Measurements from ENCODE around the gene PDZD2.

PDZD2 gene

DNA sequence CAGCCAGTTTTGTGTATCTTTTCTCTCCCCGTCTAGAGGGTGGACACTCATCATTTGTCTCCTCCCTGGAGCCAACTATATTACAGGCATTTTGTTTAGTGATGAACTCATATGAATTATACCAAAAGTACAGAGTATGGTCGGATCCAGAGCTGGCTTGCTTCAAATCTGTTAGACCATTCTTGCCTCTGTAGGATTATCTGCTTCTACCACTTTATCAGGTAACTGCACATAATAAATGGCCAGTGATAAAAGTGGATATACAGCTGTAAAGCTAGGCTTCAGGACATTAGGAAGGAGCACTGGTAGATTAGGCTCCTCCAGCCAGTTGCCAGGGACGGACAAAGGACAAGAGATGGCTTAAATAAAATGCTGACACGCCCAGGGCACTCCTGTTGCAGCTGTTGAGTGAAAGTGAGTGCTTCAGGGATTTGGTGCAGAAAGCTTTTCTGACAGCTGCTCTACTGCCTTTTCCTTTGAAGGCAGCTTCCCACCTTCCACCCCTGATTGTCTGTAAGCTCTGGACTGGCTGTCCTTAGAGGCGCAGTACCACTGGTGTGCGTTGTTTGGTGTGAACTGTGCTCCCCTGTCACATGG is 259.2 kb downstream of the PDZD2 start:
- no peak overlapping the region for H3K4me3 ChIP-seq (ENCODE audit: low read depth, low read length)
- no peak for DNase-seq (ENCODE audit: low read depth)
- TF ChIP-seq, protein P1, sequence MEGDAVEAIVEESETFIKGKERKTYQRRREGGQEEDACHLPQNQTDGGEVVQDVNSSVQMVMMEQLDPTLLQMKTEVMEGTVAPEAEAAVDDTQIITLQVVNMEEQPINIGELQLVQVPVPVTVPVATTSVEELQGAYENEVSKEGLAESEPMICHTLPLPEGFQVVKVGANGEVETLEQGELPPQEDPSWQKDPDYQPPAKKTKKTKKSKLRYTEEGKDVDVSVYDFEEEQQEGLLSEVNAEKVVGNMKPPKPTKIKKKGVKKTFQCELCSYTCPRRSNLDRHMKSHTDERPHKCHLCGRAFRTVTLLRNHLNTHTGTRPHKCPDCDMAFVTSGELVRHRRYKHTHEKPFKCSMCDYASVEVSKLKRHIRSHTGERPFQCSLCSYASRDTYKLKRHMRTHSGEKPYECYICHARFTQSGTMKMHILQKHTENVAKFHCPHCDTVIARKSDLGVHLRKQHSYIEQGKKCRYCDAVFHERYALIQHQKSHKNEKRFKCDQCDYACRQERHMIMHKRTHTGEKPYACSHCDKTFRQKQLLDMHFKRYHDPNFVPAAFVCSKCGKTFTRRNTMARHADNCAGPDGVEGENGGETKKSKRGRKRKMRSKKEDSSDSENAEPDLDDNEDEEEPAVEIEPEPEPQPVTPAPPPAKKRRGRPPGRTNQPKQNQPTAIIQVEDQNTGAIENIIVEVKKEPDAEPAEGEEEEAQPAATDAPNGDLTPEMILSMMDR (IDR thresholded peaks at IDR 0.05; ENCODE audit: control insufficient read depth, extremely low read depth, insufficient read depth): no peak

DNA sequence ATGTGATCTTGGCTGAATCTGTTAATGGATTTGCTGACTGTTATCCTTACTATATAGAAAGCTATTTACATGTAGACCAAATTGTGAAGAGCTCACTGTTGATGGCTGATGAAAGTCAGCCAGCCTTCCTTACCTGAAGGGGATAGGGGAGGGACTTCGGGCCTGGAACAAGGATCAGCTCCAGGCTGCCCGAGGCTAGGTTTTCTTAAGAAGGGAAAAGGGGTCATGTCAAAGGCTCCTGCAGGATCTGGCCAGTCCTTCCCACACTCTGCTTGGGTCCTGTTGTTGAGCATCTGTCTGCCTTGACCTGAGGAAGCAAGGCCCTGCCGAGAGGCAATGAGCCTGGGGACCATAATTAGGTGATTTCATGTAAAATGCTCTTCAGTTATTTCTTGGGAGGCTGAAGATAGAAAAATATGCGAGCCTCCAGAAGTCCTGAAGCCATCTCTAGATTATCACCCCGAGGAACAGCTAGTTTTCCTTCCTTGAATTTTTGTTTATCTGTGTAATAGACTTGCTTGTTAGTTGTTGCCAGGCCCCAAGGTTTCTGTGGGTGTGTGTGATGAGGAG is 261.4 kb downstream of the PDZD2 start:
- DNase-seq (ENCODE audit: low read depth): no peak
- TF ChIP-seq, protein P1 (IDR thresholded peaks at IDR 0.05; ENCODE audit: control insufficient read depth, extremely low read depth, insufficient read depth): no peak
- H3K4me3 ChIP-seq (ENCODE audit: low read depth, low read length): no peak overlapping the region

DNA sequence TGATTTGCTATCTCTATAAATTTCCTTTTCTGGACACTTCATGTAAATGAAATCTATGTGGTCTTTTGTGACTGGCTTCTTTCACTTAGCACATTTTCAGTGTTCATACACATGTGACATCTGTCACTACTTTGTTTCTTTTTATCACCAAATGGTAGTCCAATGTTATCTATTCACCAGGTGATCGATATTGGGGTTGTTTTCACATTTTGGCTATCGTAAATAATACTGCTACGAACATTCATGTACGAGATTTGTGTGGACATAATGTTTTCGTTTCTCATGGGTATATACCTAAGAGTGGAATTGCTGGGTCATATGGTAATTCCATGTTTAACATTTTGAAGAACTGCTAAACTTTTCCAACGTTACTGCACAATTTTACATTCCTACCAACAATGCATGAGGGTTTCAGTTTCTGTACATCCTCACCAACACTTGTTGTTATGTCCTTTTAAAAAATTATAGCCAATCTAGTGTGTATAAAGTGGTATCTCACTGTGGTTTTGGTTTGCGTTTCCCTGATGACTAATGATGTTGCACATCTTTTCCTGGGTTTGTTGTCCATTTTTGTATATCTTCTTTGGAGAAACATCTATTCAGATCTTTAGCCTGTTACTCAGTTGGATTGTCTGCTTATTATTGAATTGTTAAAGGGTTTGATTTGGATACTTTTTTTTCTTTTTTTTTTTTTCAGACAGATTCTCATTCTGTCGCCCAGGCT is 263.0 kb downstream of the PDZD2 start:
- TF ChIP-seq, protein P1 (IDR thresholded peaks at IDR 0.05; ENCODE audit: control insufficient read depth, extremely low read depth, insufficient read depth): no peak
- no peak overlapping the region for H3K4me3 ChIP-seq (ENCODE audit: low read depth, low read length)
- no peak for DNase-seq (ENCODE audit: low read depth)

DNA sequence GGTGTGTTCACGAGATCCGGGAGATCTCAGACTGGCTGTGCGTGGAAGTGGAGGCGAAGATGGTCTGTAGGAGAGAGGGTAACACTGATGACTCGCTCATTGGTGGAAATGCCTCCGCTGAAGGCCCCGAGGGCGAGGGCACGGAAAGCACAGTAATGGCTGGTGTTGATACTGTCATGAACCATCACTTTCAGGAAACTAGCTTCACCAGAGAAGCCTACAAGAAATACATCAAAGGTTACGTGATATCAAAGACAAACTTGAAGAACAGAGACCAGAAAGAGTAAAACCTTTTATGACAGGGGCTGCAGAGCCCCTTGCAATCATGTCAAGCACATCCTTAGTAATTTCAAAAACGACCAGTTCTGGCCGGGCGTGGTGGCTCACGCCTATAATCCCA is 269.5 kb downstream of the PDZD2 start:
- no peak overlapping the region for H3K4me3 ChIP-seq (ENCODE audit: low read depth, low read length)
- no peak for DNase-seq (ENCODE audit: low read depth)
- TF ChIP-seq, protein P1 (IDR thresholded peaks at IDR 0.05; ENCODE audit: control insufficient read depth, extremely low read depth, insufficient read depth): no peak

DNA sequence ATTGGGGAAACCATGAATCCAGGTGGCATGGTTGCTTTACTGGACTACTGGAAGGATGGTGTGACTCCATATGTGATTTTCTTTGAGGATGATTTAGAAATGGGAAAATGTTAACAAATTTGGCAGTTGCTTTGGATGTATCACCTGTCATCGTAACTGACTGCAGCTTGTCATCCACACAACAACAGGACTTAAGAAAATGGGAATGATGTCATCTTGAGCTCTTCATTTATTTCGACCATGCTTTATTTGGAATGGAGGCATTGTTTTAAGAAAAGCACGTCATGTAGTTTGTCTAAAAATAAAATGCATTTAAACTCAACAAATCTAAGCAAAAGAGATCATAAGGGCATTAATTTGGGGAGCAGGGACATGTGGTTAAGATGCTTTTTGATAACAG is 270.1 kb downstream of the PDZD2 start:
- TF ChIP-seq, protein P1 (IDR thresholded peaks at IDR 0.05; ENCODE audit: control insufficient read depth, extremely low read depth, insufficient read depth): no peak
- no peak for DNase-seq (ENCODE audit: low read depth)
- H3K4me3 ChIP-seq (ENCODE audit: low read depth, low read length): no peak overlapping the region

DNA sequence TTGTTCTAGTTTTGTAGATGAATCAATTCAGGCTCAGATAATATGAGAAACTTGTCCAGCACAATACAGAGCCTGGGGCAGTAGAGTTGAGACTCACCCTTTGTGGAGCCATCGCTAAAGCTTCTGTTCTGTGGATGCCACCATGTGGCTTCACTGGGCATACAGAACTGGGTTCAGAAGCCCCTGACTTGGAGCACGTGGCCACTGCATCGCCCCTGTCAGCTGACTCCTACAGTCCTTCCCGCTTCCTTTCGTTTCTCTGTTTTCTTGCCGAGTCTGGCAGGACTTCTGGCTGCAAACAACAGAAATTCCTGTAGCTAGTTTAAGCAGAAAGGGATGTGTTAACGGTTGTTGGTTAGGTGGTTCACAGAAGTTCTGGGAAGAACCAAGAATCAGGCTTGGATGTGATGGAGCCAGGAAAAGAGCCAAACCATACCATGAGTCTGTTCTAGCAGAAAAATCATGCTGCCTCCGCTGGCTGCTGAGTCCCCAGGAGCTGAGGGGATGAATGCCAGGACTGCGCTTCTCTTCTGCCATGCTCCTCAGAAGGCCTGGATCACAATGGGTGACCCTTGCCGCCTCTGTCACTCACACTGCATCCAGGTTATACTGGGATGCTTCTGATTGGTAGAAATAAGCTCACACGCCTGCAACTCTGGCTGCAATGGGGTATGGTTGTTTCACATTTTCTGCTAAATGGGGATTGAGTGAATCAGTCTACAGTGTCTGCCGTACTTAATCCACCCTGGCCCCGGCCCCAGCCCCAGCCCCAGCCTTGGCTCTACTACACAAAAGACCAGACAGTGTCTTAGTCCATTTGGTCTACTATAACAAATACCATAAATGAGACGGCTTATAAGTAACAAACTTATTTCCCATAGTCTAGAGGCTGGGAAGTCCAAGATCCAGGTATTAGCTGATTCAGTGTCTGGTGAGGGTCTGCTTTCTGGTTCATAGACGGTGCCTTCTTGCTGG is 272.6 kb downstream of the PDZD2 start:
- TF ChIP-seq, protein P1 (IDR thresholded peaks at IDR 0.05; ENCODE audit: control insufficient read depth, extremely low read depth, insufficient read depth): no peak
- H3K4me3 ChIP-seq (ENCODE audit: low read depth, low read length): no peak overlapping the region
- no peak for DNase-seq (ENCODE audit: low read depth)
